KG1 (cell line): ENCODE measurements around the gene SHOC1.
"Not testable (repeated sequence)": the region's sequence is repeated elsewhere in the genome, so short reads cannot be mapped to it uniquely, and the experiment has no call there.

ENCODE experiments used
- DNase-seq: peaks from one replicate; lab custom pipeline; 2025; lab: John Stamatoyannopoulos, UW

The SHOC1 gene

GRCh38 chr9:111805262-111805661 is 10.5 kb upstream of the SHOC1 start:
- no peak for DNase-seq

- DNase-seq = no peak
Measured at GRCh38 chr9:111804636-111805035, 9.9 kb upstream of the SHOC1 start.

GRCh38 chr9:111803924-111804323 is 9.2 kb upstream of the SHOC1 start:
- DNase-seq = no peak

GRCh38 chr9:111799915-111800526 is 5.3 kb upstream of the SHOC1 start:
- DNase-seq = no peak

GRCh38 chr9:111799506-111799905 is 4.8 kb upstream of the SHOC1 start:
- no peak for DNase-seq

- no peak for DNase-seq
Measured at GRCh38 chr9:111798786-111799185, 4.0 kb upstream of the SHOC1 start.

- no peak for DNase-seq
Measured at GRCh38 chr9:111795557-111795839, 761 bp upstream of the SHOC1 start.

- not testable (repeated sequence) for DNase-seq
Measured at GRCh38 chr9:111791821-111792220, 2.9 kb downstream of the SHOC1 start.

GRCh38 chr9:111789881-111790280 is 4.9 kb downstream of the SHOC1 start:
- no peak for DNase-seq

- no peak for DNase-seq
Measured at GRCh38 chr9:111783857-111784256, 10.9 kb downstream of the SHOC1 start.

- no peak for DNase-seq
Measured at GRCh38 chr9:111783424-111783823, 11.3 kb downstream of the SHOC1 start.

GRCh38 chr9:111766066-111766465 is 28.7 kb downstream of the SHOC1 start:
- no peak for DNase-seq

- no peak for DNase-seq
Measured at GRCh38 chr9:111762556-111762955, 32.2 kb downstream of the SHOC1 start.

GRCh38 chr9:111759762-111760639 is 34.7 kb downstream of the SHOC1 start:
- peak; percentile 54 for DNase-seq

GRCh38 chr9:111754800-111755199 is 39.9 kb downstream of the SHOC1 start:
- no peak for DNase-seq

- no peak for DNase-seq
Measured at GRCh38 chr9:111752455-111752854, 42.3 kb downstream of the SHOC1 start.
